ENCODE results near the gene DMRTB1. TPM values are rescaled to one million over a fixed set of nuclear protein-coding genes. Genes with fewer than 3 reads are reported as not detected.

Gene DMRTB1
- total RNA-seq, 1 experiment from 2014 or later: not detected

GRCh38 chr1:53431244-53431643 lies 28.0 kb upstream of the DMRTB1 start:
- no peak overlapping the region for H3K27ac ChIP-seq (ENCODE audit: low read length)
- no peaks in the 10 kb centered on the region for H3K9me3 ChIP-seq (ENCODE audit: control insufficient read depth, insufficient read depth, low read depth, low read length)
- no TSS peak for BruUV-seq (replicated peaks)
- intact Hi-C loops (cut with micrococcal nuclease; ENCODE audit: unreplicated experiment) (no loop called here), in situ Hi-C loops (cut with HindIII; ENCODE audit: low pct_unique_long_range_greater_than_20kb, low sequenced_read_pairs) (no loop called here)
- DNase-seq (ENCODE audit: low read depth, low spot score): no peak
- H3K4me3 ChIP-seq (ENCODE audit: low read depth in 2 of 2, low read length in 2 of 2): no peak overlapping the region
- H3K27me3 ChIP-seq (ENCODE audit: control insufficient read depth, insufficient read depth, low read length): peaks cover 4% of the 10 kb centered on the region
- H3K36me3 ChIP-seq (ENCODE audit: control insufficient read depth, insufficient read depth, low read length): no peaks in the 10 kb centered on the region
- TF ChIP-seq TCF7L2 (IDR thresholded peaks at IDR 0.05; ENCODE audit: low read depth, low read length) (no peak), CTCF (IDR thresholded peaks at IDR 0.05) (no peak), SIN3A (IDR thresholded peaks at IDR 0.05; ENCODE audit: borderline replicate concordance, insufficient read depth, low read depth, low read length) (no peak), REST (IDR thresholded peaks at IDR 0.05; ENCODE audit: insufficient read depth in 1 of 2, low read depth in 2 of 2, low read length in 1 of 2) (no peak), POLR2AphosphoS5 (IDR thresholded peaks at IDR 0.05; ENCODE audit: low read depth, low read length) (no peak)
- H3K4me1 ChIP-seq (ENCODE audit: control insufficient read depth, insufficient read depth, low read length): no peaks in the 10 kb centered on the region
- ChIA-PET CTCF (interaction anchor here (0.7 kb wide), 1 partner anchor 165 kb away, joined by 4 read pairs; no protein-coding TSS in a partner anchor), POLR2A (no interaction called here)
- ATAC-seq: no peak

DNA sequence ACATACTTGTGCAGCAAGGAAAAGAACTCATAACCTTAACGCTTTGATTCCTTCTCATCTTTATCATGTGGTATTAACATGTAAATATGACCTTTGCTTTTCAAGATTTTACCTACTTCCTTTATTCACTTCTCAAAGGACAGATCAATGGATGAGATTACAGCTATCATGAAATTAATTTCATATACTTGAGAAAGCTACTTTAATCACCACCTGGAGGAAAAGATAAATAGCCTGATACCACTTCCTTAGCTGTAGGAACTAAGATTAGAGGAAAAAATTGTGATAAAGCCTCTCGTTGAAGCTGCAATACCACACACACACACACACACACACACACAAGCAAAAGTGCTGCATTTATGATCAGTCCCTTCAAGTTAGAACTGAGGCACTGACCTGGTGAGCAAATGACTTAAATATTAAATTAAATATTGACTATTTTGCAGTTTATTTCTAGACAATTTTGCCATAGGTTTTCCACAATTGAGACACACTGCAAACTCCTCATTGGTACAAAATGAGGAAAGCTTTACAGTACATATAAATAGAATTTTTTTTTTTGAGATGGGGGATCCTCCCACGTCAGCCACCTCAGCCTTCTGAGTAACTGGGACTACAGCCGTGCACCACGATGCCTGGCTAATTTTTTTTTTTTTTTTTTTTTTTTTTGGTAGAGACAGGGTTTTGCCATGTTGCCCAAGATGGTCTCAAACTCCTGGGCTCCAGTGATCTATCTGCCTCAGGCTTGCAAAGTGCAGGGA lies 27.2 kb upstream of the DMRTB1 start:
- no peak for ATAC-seq
- no peak overlapping the region for H3K27ac ChIP-seq (ENCODE audit: low read length)
- POLR2A ChIA-PET: no interaction called here
- no TSS peak for BruUV-seq (replicated peaks)
- no peak for TF ChIP-seq CTCF (IDR thresholded peaks at IDR 0.05)
- no peak for TF ChIP-seq POLR2AphosphoS5 (IDR thresholded peaks at IDR 0.05; ENCODE audit: low read depth, low read length)
- no peak for TF ChIP-seq TCF7L2 (IDR thresholded peaks at IDR 0.05; ENCODE audit: low read depth, low read length)
- TF ChIP-seq REST (IDR thresholded peaks at IDR 0.05; ENCODE audit: insufficient read depth in 1 of 2, low read depth in 2 of 2, low read length in 1 of 2): no peak
- CTCF ChIA-PET: interaction anchor here (0.7 kb wide), 2 partner anchors 166 to 285 kb away, joined by 4 to 16 read pairs; no protein-coding TSS in a partner anchor
- intact Hi-C loops (cut with micrococcal nuclease; ENCODE audit: unreplicated experiment): no loop called here
- H3K4me3 ChIP-seq (ENCODE audit: low read depth in 2 of 2, low read length in 2 of 2): no peak overlapping the region
- H3K9me3 ChIP-seq (ENCODE audit: control insufficient read depth, insufficient read depth, low read depth, low read length): no peaks in the 10 kb centered on the region
- H3K36me3 ChIP-seq (ENCODE audit: control insufficient read depth, insufficient read depth, low read length): no peaks in the 10 kb centered on the region
- in situ Hi-C loops (cut with HindIII; ENCODE audit: low pct_unique_long_range_greater_than_20kb, low sequenced_read_pairs): no loop called here
- H3K4me1 ChIP-seq (ENCODE audit: control insufficient read depth, insufficient read depth, low read length): no peaks in the 10 kb centered on the region
- peaks cover 6% of the 10 kb centered on the region for H3K27me3 ChIP-seq (ENCODE audit: control insufficient read depth, insufficient read depth, low read length)
- DNase-seq (ENCODE audit: low read depth, low spot score): no peak
